ENCODE measurements around the gene FBXO15. TPM values are rescaled to one million over a fixed set of nuclear protein-coding genes. Genes with fewer than 3 reads are reported as not detected.

The FBXO15 gene
- total RNA-seq, 2 experiments from 2014 or later, result 0.54 to 2.1 TPM

GRCh38 chr18:74083557-74083952 is 64.1 kb downstream of the FBXO15 start:
- DNase-seq (ENCODE audit: low spot score), result no peak
- no peak overlapping the region for H3K27ac ChIP-seq (ENCODE audit: low read depth, low read length, poor library complexity, severe bottlenecking)
- H3K36me3 ChIP-seq (ENCODE audit: insufficient read depth, low read length), result no peaks in the 10 kb centered on the region

DNA sequence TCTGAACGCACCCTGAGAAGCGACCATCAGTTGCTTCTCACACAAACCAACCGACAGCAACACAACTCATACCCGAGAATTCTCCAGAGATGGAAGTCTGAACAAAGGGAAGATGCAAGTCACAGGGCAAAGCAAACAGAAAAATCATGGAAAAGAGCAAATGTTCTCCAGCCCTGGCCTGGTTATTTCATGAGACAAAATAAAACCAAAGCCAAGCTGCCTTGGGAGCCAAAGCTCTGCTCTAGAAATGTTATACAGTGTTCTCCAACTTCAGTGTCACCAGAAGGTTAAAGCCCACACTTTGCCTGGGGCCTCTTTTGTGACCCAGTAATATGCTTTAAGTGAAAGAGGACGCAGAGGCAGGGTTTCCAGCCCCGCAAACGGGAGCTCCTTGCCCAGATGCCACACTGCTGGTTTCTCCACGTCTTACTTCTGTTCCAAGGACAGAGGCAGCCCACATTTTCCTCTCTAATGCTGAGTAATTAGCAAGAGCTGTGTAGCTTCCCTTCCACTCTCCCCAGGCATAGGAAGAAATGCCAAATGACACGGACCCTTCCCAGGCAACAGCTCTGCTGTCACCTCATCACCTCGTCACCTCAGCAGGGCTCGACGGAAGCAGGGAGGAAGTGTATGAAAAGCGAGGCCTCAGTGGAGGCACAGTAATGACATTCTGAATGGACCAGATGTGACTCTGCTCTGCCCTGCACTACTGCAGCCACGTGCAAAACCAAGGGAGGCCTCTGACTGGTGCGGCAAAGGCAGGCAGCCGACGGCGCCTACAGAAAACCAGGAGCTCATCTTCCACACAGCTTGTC is 64.7 kb downstream of the FBXO15 start:
- Histone ChIP-seq H3K4me2 (ENCODE audit: low read length) (peak overlapping the region; percentile 50), H3K9me2 (ENCODE audit: insufficient read depth, low read length) (no peaks in the 10 kb centered on the region), H4K20me1 (ENCODE audit: insufficient read depth, low read length) (no peaks in the 10 kb centered on the region), H3K4me1 (ENCODE audit: insufficient read depth, low read length, poor library complexity, severe bottlenecking) (no peaks in the 10 kb centered on the region), H3K9me3 (ENCODE audit: low read length) (no peaks in the 10 kb centered on the region), H3K27ac (ENCODE audit: low read depth, low read length, poor library complexity, severe bottlenecking) (no peak overlapping the region), H2AFZ (ENCODE audit: low read length) (peak overlapping the region; percentile 88), H3K79me2 (ENCODE audit: insufficient read depth, low read depth, low read length) (no peaks in the 10 kb centered on the region), H3K36me3 (ENCODE audit: insufficient read depth, low read length) (no peaks in the 10 kb centered on the region), H3K4me3 (ENCODE audit: low read depth, low read length, poor library complexity, severe bottlenecking) (no peak overlapping the region)
- POLR2A ChIA-PET, result interaction anchor here (0.5 to 2.7 kb wide), 6 partner anchors 10 to 33 kb away, joined by 3 to 18 read pairs (median 6); no protein-coding TSS in a partner anchor
- no peak for DNase-seq (ENCODE audit: low spot score)
- CTCF ChIA-PET (ENCODE audit: unreplicated experiment), result interaction anchor here (1.0 to 2.2 kb wide), 2 partner anchors 19 to 43 kb away, joined by 3 to 8 read pairs; no protein-coding TSS in a partner anchor
- intact Hi-C loops (cut with micrococcal nuclease; ENCODE audit: unreplicated experiment), result loop anchor here (1.0 kb wide), 1 partner anchor 19 kb away; no protein-coding TSS in a partner anchor
- TF ChIP-seq EZH2phosphoT487 (IDR thresholded peaks at IDR 0.05; ENCODE audit: borderline replicate concordance, low read depth, low read length), result no peak
- TF ChIP-seq, protein P1, sequence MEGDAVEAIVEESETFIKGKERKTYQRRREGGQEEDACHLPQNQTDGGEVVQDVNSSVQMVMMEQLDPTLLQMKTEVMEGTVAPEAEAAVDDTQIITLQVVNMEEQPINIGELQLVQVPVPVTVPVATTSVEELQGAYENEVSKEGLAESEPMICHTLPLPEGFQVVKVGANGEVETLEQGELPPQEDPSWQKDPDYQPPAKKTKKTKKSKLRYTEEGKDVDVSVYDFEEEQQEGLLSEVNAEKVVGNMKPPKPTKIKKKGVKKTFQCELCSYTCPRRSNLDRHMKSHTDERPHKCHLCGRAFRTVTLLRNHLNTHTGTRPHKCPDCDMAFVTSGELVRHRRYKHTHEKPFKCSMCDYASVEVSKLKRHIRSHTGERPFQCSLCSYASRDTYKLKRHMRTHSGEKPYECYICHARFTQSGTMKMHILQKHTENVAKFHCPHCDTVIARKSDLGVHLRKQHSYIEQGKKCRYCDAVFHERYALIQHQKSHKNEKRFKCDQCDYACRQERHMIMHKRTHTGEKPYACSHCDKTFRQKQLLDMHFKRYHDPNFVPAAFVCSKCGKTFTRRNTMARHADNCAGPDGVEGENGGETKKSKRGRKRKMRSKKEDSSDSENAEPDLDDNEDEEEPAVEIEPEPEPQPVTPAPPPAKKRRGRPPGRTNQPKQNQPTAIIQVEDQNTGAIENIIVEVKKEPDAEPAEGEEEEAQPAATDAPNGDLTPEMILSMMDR (conservative IDR thresholded peaks at IDR 0.05; ENCODE audit: low read length), result 0 out of 2 replicates have a peak, but pooled peaks have one; percentile 8
- BruUV-seq (replicated peaks), result no TSS peak

More at GRCh38 chr18:74083557-74083952, 64.1 kb downstream of the FBXO15 start:
- intact Hi-C loops (cut with micrococcal nuclease; ENCODE audit: unreplicated experiment), result no loop called here
- ChIA-PET POLR2A (interaction anchor here (1.0 to 2.7 kb wide), 5 partner anchors 10 to 32 kb away, joined by 3 to 18 read pairs (median 6); no protein-coding TSS in a partner anchor), CTCF (ENCODE audit: unreplicated experiment) (interaction anchor here (2.2 kb wide), 1 partner anchor 43 kb away, joined by 8 read pairs; no protein-coding TSS in a partner anchor)
- Histone ChIP-seq H3K79me2 (ENCODE audit: insufficient read depth, low read depth, low read length) (no peaks in the 10 kb centered on the region), H3K9me2 (ENCODE audit: insufficient read depth, low read length) (no peaks in the 10 kb centered on the region), H4K20me1 (ENCODE audit: insufficient read depth, low read length) (no peaks in the 10 kb centered on the region), H3K4me3 (ENCODE audit: low read depth, low read length, poor library complexity, severe bottlenecking) (no peak overlapping the region), H2AFZ (ENCODE audit: low read length) (no peak overlapping the region; the same call in 1 of the 2 replicates), H3K9me3 (ENCODE audit: low read length) (no peaks in the 10 kb centered on the region), H3K4me2 (ENCODE audit: low read length) (no peak overlapping the region), H3K4me1 (ENCODE audit: insufficient read depth, low read length, poor library complexity, severe bottlenecking) (no peaks in the 10 kb centered on the region)
- no peak for TF ChIP-seq EZH2phosphoT487 (IDR thresholded peaks at IDR 0.05; ENCODE audit: borderline replicate concordance, low read depth, low read length)
- TF ChIP-seq, protein P1 (conservative IDR thresholded peaks at IDR 0.05; ENCODE audit: low read length), result no peak
- no TSS peak for BruUV-seq (replicated peaks)
